Fibroblast of lung (primary cell): ENCODE results near the gene ACO1.

Experiments
- EZH2 ChIP-seq: IDR thresholded peaks from 2 replicates; pipeline ENCODE4 v1.5.1; 2012; ENCODE audit warnings: low read length, control low read depth, mild to moderate bottlenecking; ENCODE audit errors: missing control alignments
- TF ChIP-seq, protein P1 (sequence below), 2 donors: IDR thresholded peaks in 1 of 2; conservative IDR thresholded peaks in 1 of 2; 1 replicate in 1 of 2; 2 replicates in 1 of 2; pipeline ENCODE4 v1.5.1; 2011 to 2012; ENCODE audit warnings: low read length in 2 of 2, control low read depth in 1 of 2, inconsistent platforms in 1 of 2, low read depth in 1 of 2, mild to moderate bottlenecking in 1 of 2

DNA sequence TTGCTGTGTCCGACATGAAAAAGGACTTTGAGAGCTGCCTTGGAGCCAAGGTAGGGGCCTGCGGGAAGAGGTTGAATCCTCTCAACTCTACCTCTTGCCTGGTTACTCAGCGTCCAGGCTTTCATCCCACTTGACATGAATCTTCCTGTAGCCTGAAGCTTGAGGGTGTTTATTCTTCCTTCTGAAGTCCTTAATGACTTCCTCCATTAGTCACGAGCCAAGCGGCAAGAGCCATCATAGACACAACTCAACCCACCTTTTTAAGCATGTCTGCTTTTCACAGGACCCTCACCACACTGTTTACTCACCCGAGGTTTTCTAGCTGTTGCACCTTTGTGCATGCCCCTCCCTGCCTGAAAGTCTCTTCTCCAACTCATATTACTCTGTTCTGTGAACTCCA, 40.2 kb downstream of the ACO1 start:
- no peak for TF ChIP-seq EZH2
- TF ChIP-seq, protein P1, sequence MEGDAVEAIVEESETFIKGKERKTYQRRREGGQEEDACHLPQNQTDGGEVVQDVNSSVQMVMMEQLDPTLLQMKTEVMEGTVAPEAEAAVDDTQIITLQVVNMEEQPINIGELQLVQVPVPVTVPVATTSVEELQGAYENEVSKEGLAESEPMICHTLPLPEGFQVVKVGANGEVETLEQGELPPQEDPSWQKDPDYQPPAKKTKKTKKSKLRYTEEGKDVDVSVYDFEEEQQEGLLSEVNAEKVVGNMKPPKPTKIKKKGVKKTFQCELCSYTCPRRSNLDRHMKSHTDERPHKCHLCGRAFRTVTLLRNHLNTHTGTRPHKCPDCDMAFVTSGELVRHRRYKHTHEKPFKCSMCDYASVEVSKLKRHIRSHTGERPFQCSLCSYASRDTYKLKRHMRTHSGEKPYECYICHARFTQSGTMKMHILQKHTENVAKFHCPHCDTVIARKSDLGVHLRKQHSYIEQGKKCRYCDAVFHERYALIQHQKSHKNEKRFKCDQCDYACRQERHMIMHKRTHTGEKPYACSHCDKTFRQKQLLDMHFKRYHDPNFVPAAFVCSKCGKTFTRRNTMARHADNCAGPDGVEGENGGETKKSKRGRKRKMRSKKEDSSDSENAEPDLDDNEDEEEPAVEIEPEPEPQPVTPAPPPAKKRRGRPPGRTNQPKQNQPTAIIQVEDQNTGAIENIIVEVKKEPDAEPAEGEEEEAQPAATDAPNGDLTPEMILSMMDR (conservative IDR thresholded peaks at IDR 0.05 in 1 of 2, IDR thresholded peaks at IDR 0.05 in 1 of 2; ENCODE audit: low read depth in 1 of 2, low read length in 2 of 2) = no peak
